SK-N-SH (cell line): ENCODE data around the gene PRPS1.
A peak's percentile ranks its signal among the peaks of the same experiment; 100 is the strongest.

ENCODE experiments used
- JUND ChIP-seq: IDR thresholded peaks from 2 replicates; pipeline ENCODE4 v1.4.0; 2012
- NFIC ChIP-seq: IDR thresholded peaks from 2 replicates; pipeline ENCODE4 v1.4.0; 2012; ENCODE audit warnings: borderline replicate concordance
- SMC3 ChIP-seq: IDR thresholded peaks from 2 replicates; pipeline ENCODE4 v1.6.1; 2012; ENCODE audit warnings: low read depth, low read length, improper control_type of control experiment
- TF ChIP-seq, protein P1 (sequence below): IDR thresholded peaks from 2 replicates; pipeline ENCODE4 v1.4.0; 2012; ENCODE audit warnings: low read depth
- TF ChIP-seq, protein P2 (sequence below): IDR thresholded peaks from 2 replicates; pipeline ENCODE4 v1.4.0; 2012; ENCODE audit warnings: low read depth, borderline replicate concordance
- TF ChIP-seq, protein P3 (sequence below): fragments of 200-600 bp; sonication (generic); IDR thresholded peaks from 2 replicates; pipeline ENCODE4 v1.6.1; 2017; ENCODE audit warnings: antibody characterized with exemption, mild to moderate bottlenecking, moderate library complexity
- TF ChIP-seq, protein P4 (sequence below): fragments of 150-350 bp; IDR thresholded peaks from 2 replicates; pipeline ENCODE4 v1.6.1; 2016; ENCODE audit warnings: mild to moderate bottlenecking, low read depth, low read length

DNA sequence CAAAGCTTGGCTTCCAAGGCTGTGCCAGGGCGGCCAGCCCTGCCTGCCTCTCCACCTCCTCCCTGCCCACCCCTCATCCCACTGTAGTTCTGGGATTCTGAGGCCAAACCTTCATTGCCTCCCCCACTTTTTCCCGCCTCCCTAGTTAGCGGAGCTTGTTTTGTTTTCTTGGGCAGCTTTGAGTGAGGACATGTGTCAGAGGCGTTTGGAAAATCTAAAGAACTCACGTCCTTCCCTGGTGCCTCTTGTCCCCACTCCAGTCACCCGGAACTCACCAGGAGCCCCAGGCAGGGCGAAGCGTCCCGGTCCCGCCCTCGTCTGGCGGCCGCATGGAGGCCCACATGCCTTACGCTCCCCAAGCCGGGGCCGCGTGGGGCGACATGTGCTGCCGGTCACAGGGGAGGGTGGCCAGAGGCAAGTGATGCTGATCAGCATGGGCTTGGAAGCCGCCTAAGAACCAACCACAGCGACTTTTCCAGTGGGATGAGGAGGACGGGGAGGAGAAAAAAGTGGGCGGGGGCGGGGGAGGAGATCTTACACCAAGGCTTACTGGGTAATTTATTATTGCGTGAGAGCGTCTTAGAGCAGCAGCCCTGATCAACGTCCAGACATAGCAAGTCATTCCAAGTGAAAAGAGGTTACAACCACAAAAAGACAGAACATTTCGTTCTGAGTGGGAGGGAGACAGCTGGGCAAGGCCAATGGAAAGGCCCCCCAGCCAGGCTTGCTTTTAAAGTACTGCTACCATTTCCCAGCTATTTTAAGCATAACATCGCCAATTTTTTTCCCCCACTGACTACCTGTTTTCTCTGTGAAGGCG is 48.5 kb downstream of the PRPS1 start:
- TF ChIP-seq, protein P1, sequence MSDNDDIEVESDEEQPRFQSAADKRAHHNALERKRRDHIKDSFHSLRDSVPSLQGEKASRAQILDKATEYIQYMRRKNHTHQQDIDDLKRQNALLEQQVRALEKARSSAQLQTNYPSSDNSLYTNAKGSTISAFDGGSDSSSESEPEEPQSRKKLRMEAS, result peak; percentile 89
- TF ChIP-seq, protein P2, sequence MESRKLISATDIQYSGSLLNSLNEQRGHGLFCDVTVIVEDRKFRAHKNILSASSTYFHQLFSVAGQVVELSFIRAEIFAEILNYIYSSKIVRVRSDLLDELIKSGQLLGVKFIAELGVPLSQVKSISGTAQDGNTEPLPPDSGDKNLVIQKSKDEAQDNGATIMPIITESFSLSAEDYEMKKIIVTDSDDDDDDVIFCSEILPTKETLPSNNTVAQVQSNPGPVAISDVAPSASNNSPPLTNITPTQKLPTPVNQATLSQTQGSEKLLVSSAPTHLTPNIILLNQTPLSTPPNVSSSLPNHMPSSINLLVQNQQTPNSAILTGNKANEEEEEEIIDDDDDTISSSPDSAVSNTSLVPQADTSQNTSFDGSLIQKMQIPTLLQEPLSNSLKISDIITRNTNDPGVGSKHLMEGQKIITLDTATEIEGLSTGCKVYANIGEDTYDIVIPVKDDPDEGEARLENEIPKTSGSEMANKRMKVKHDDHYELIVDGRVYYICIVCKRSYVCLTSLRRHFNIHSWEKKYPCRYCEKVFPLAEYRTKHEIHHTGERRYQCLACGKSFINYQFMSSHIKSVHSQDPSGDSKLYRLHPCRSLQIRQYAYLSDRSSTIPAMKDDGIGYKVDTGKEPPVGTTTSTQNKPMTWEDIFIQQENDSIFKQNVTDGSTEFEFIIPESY, result no peak
- TF ChIP-seq, protein P3, sequence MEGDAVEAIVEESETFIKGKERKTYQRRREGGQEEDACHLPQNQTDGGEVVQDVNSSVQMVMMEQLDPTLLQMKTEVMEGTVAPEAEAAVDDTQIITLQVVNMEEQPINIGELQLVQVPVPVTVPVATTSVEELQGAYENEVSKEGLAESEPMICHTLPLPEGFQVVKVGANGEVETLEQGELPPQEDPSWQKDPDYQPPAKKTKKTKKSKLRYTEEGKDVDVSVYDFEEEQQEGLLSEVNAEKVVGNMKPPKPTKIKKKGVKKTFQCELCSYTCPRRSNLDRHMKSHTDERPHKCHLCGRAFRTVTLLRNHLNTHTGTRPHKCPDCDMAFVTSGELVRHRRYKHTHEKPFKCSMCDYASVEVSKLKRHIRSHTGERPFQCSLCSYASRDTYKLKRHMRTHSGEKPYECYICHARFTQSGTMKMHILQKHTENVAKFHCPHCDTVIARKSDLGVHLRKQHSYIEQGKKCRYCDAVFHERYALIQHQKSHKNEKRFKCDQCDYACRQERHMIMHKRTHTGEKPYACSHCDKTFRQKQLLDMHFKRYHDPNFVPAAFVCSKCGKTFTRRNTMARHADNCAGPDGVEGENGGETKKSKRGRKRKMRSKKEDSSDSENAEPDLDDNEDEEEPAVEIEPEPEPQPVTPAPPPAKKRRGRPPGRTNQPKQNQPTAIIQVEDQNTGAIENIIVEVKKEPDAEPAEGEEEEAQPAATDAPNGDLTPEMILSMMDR, result no peak
- TF ChIP-seq JUND (no peak), NFIC (no peak), SMC3 (no peak)
- TF ChIP-seq, protein P4, sequence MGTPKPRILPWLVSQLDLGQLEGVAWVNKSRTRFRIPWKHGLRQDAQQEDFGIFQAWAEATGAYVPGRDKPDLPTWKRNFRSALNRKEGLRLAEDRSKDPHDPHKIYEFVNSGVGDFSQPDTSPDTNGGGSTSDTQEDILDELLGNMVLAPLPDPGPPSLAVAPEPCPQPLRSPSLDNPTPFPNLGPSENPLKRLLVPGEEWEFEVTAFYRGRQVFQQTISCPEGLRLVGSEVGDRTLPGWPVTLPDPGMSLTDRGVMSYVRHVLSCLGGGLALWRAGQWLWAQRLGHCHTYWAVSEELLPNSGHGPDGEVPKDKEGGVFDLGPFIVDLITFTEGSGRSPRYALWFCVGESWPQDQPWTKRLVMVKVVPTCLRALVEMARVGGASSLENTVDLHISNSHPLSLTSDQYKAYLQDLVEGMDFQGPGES, result no peak
